Activated T-cell treated with anti-CD3 and anti-CD28 coated beads for 1 hour (primary cell): ENCODE data around the gene C12orf75.
"Not testable (repeated sequence)": the region's sequence is repeated elsewhere in the genome, so short reads cannot be mapped to it uniquely, and the experiment has no call there.

Source experiments
- DNase-seq: peaks from one replicate; pipeline ENCODE4 v3.0.0-alpha.2; 2020; ENCODE audit warnings: low read depth

Gene C12orf75

GRCh38 chr12:105310476-105311085, 19.9 kb upstream of the C12orf75 start:
- not testable (repeated sequence) for DNase-seq

- not testable (repeated sequence) for DNase-seq
Observed at GRCh38 chr12:105311936-105312335, 18.6 kb upstream of the C12orf75 start.

- not testable (repeated sequence) for DNase-seq
Observed at GRCh38 chr12:105313755-105314154, 16.7 kb upstream of the C12orf75 start.

- DNase-seq = no peak
Observed at GRCh38 chr12:105315130-105315529, 15.4 kb upstream of the C12orf75 start.

GRCh38 chr12:105315726-105316125, 14.8 kb upstream of the C12orf75 start:
- no peak for DNase-seq

GRCh38 chr12:105316931-105317852, 13.3 kb upstream of the C12orf75 start:
- no peak for DNase-seq

GRCh38 chr12:105317942-105318621, 12.4 kb upstream of the C12orf75 start:
- no peak for DNase-seq

- DNase-seq = no peak
Observed at GRCh38 chr12:105318651-105319483, 11.6 kb upstream of the C12orf75 start.

GRCh38 chr12:105319691-105320209, 10.7 kb upstream of the C12orf75 start:
- DNase-seq = no peak

- DNase-seq = no peak
Observed at GRCh38 chr12:105321125-105321524, 9.4 kb upstream of the C12orf75 start.

- DNase-seq = no peak
Observed at GRCh38 chr12:105322070-105322469, 8.4 kb upstream of the C12orf75 start.

GRCh38 chr12:105324704-105325103, 5.8 kb upstream of the C12orf75 start:
- no peak for DNase-seq

- no peak for DNase-seq
Observed at GRCh38 chr12:105325117-105325516, 5.4 kb upstream of the C12orf75 start.

GRCh38 chr12:105329926-105330282, 587 bp upstream of the C12orf75 start:
- DNase-seq = no peak

GRCh38 chr12:105330931-105331804, 677 bp downstream of the C12orf75 start:
- peak; percentile 24 for DNase-seq

- no peak for DNase-seq
Observed at GRCh38 chr12:105331805-105332251, 1.3 kb downstream of the C12orf75 start.

- not testable (repeated sequence) for DNase-seq
Observed at GRCh38 chr12:105332286-105332685, 1.8 kb downstream of the C12orf75 start.

GRCh38 chr12:105332925-105333324, 2.4 kb downstream of the C12orf75 start:
- no peak for DNase-seq

GRCh38 chr12:105334001-105334400, 3.5 kb downstream of the C12orf75 start:
- no peak for DNase-seq

GRCh38 chr12:105334582-105334981, 4.1 kb downstream of the C12orf75 start:
- no peak for DNase-seq

- no peak for DNase-seq
Observed at GRCh38 chr12:105335856-105336255, 5.4 kb downstream of the C12orf75 start.
